OCI-LY3 (cell line): ENCODE data around the gene C1orf122.

Experiments used
- H2AFZ ChIP-seq: fragments of 200-600, 300-600 bp; shearing (Covaris generic); 2 replicates; pipeline ENCODE4 v1.6.0; 2014; ENCODE audit warnings: antibody characterized with exemption, low read depth, low read length
- H3K27ac ChIP-seq: fragments of 200-600, 300-600 bp; sonication (generic); 2 replicates; pipeline ENCODE4 v1.5.1; 2014; ENCODE audit warnings: mild to moderate bottlenecking, low read length, moderate library complexity, mixed read lengths
- H3K27me3 ChIP-seq: fragments of 200-600, 300-600 bp; sonication (generic); 2 replicates; pipeline ENCODE4 v1.6.1; 2014; ENCODE audit warnings: low read depth, low read length, mixed read lengths
- H3K36me3 ChIP-seq: fragments of 200-600, 300-600 bp; sonication (generic); replicated peaks from 2 replicates; pipeline ENCODE3; 2014; ENCODE audit warnings: low read depth, low read length, mixed read lengths
- H3K4me1 ChIP-seq: fragments of 300-600, 200-600 bp; sonication (generic); 2 replicates; pipeline ENCODE4 v1.6.1; 2014; ENCODE audit warnings: low read length, mixed read lengths
- H3K4me2 ChIP-seq: fragments of 200-600, 300-600 bp; sonication (generic); 2 replicates; pipeline ENCODE4 v1.6.1; 2014; ENCODE audit warnings: low read length, mixed read lengths
- H3K4me3 ChIP-seq: fragments of 300-600, 200-600 bp; sonication (generic); 2 replicates; pipeline ENCODE4 v1.5.1; 2014; ENCODE audit warnings: antibody characterized with exemption, mild to moderate bottlenecking, low read length, moderate library complexity
- H3K79me2 ChIP-seq: fragments of 300-600, 200-600 bp; shearing (Covaris generic); 2 replicates; pipeline ENCODE4 v1.6.1; 2014; ENCODE audit warnings: mild to moderate bottlenecking, low read length, mixed read lengths
- H3K9ac ChIP-seq: fragments of 300-600, 200-600 bp; shearing (Covaris generic); 2 replicates; pipeline ENCODE4 v1.6.0; 2014; ENCODE audit warnings: mild to moderate bottlenecking, low read length, moderate library complexity
- H3K9me3 ChIP-seq: fragments of 200-600, 300-600 bp; shearing (Covaris generic); 2 replicates; pipeline ENCODE4 v1.6.1; 2014; ENCODE audit warnings: low read length, mixed read lengths; ENCODE audit not compliant: insufficient read depth
- H4K20me1 ChIP-seq: fragments of 200-600, 300-600 bp; sonication (generic); 2 replicates; pipeline ENCODE4 v1.6.1; 2016; ENCODE audit warnings: low read length, mixed read lengths; ENCODE audit not compliant: insufficient read depth
- CTCF ChIP-seq: fragments of 200-600, 300-600 bp; sonication (generic); IDR thresholded peaks from 2 replicates; pipeline ENCODE4 v1.5.1; 2014; ENCODE audit warnings: antibody characterized with exemption, low read length, low read depth
- EZH2phosphoT487 ChIP-seq: fragments of 200-600 bp; shearing (Covaris generic); IDR thresholded peaks from 2 replicates; pipeline ENCODE4 v1.6.1; 2018; ENCODE audit warnings: antibody characterized with exemption, mixed run types, low read depth

Gene C1orf122

GRCh38 chr1:37809942-37810341, 2.4 kb downstream of the C1orf122 start:
- Histone ChIP-seq H3K27ac (no peak overlapping the region), H2AFZ (no peak overlapping the region), H3K4me2 (no peak overlapping the region), H3K36me3 (peaks cover 12% of the 10 kb centered on the region), H3K4me3 (no peak overlapping the region), H3K27me3 (no peaks in the 10 kb centered on the region), H3K79me2 (peaks cover 36% of the 10 kb centered on the region), H3K9ac (no peak overlapping the region), H3K4me1 (peaks cover 13% of the 10 kb centered on the region), H3K9me3 (no peaks in the 10 kb centered on the region), H4K20me1 (peaks cover 9% of the 10 kb centered on the region)
- TF ChIP-seq CTCF: no peak
- no peak for TF ChIP-seq EZH2phosphoT487

GRCh38 chr1:37811027-37811655, 3.6 kb downstream of the C1orf122 start:
- Histone ChIP-seq H3K4me3 (no peak overlapping the region), H3K9me3 (no peaks in the 10 kb centered on the region), H2AFZ (no peak overlapping the region), H3K79me2 (peaks cover 26% of the 10 kb centered on the region), H3K27me3 (no peaks in the 10 kb centered on the region), H3K4me2 (no peak overlapping the region), H3K27ac (no peak overlapping the region), H3K9ac (no peak overlapping the region), H3K36me3 (peaks cover 4% of the 10 kb centered on the region), H4K20me1 (peaks cover 9% of the 10 kb centered on the region), H3K4me1 (peaks cover 13% of the 10 kb centered on the region)
- TF ChIP-seq EZH2phosphoT487: no peak
- TF ChIP-seq CTCF: peak; percentile 71

DNA sequence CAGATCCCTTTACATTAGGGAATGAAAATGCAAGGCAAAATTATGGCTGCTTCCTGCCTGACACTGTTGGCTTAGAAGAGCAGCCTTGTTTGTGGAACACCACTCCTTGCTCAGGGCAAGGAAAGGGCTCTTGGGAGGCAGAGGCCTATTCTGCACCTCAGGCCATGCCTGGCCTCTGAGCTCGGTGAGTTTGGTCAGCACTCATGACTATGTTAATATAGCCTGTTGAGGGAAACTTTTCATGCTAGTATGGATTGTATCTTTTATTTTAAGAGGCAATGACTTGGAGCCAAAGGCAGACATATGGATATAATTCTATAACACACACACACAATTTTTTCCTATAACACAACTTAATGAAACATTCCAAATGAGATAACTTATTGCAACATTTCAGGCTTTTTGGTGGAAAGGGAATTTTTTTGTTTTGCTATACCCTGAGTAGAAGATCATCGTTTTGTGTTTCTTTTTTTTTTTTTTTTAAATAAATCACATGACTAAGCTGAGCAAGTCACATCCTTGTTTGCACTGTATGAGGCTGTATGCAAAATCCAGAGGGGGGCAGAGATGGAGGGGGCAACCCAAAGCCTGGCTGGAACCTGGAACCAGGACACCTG, 6.0 kb downstream of the C1orf122 start:
- Histone ChIP-seq H3K79me2 (peaks cover 5% of the 10 kb centered on the region; the same call in 1 of the 2 replicates), H3K27ac (no peak overlapping the region), H3K4me3 (no peak overlapping the region), H3K27me3 (no peaks in the 10 kb centered on the region), H3K4me1 (peaks cover 5% of the 10 kb centered on the region), H3K9me3 (no peaks in the 10 kb centered on the region), H3K36me3 (peaks cover 7% of the 10 kb centered on the region), H3K9ac (no peak overlapping the region), H4K20me1 (no peaks in the 10 kb centered on the region), H2AFZ (no peak overlapping the region), H3K4me2 (no peak overlapping the region)
- TF ChIP-seq CTCF (no peak), EZH2phosphoT487 (no peak)

GRCh38 chr1:37814252-37814651, 6.7 kb downstream of the C1orf122 start:
- Histone ChIP-seq H2AFZ (no peak overlapping the region), H3K9ac (no peak overlapping the region), H3K9me3 (no peaks in the 10 kb centered on the region), H3K4me2 (no peak overlapping the region), H3K4me3 (no peak overlapping the region), H3K79me2 (no peaks in the 10 kb centered on the region), H3K36me3 (peaks cover 11% of the 10 kb centered on the region), H4K20me1 (no peaks in the 10 kb centered on the region), H3K27ac (no peak overlapping the region), H3K4me1 (peaks cover 2% of the 10 kb centered on the region), H3K27me3 (no peaks in the 10 kb centered on the region)
- TF ChIP-seq CTCF (no peak), EZH2phosphoT487 (no peak)
